Measurements from ENCODE around the gene SP2. TPM values are rescaled to one million over a fixed set of nuclear protein-coding genes. Genes with fewer than 3 reads are reported as not detected.

SP2 gene
- 16.9 and 22.0 TPM in 2 replicates for total RNA-seq (ENCODE audit: low replicate concordance)
- long read RNA-seq: 0 reads

DNA sequence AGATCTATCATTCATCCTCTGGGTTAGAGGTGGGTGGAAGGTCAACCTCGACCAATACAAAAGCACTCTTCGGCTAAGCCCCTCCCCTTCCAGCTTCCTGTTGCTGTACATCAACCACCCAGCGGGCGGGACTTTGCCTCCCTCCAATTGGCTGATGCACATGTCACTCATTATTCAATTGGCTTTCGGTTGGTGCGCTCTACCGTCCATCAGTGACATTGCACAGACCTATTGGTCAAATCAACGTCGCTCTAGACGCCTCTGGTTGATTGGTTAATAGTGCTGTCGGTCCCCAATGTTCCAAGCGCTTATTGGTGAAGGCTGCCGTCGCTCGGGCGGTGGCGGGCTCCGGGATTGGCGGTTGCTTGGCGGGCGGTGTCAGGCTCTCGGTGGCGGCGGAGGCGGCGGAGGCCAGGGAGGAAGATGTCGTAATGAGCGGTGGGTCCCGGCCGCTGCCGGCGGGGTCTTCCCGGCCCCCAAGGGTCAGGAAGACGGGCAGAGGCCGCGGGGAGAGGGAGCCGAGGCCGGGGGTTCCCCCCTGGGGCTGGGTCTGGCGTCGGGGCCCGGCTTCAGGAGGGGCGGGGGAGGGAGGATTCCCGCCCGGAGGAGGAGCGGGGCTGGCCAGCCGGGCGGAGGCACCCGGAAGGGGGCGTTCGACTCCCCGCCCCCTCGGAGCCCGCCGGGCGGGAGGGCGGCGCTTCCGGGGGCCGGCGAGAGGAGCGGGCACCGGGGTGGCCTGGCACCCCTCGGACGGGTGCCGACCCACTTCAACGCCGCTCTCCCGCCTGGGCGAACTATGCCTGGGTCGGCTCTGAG lies at the start of gene SP2:
Gene SP2, plus strand, starts transcription at position 381 of the 816 bp plus-strand sequence. Its CDS starts 51 bp downstream, at position 432.
- peak; percentile 100 for DNase-seq (ENCODE audit: extremely low spot score, unreplicated experiment)
- Mint-ChIP-seq H3K4me3 (peak within 1 kb of the TSS; percentile 96), H3K4me1 (ENCODE audit: unreplicated experiment) (peaks cover 25% of the 10 kb centered on the region), H3K27ac (peak within 1 kb of the TSS; percentile 97), H3K27me3 (no peaks in the 10 kb centered on the region), H3K36me3 (peaks cover 6% of the 10 kb centered on the region), H3K9me3 (no peaks in the 10 kb centered on the region)
- TF ChIP-seq CTCF (conservative IDR thresholded peaks at IDR 0.05): peak; percentile 27

GRCh38 chr17:47846716-47847340 lies 49.2 kb upstream of the SP2 start:
- peak overlapping the region; percentile 82 for H3K4me3 Mint-ChIP-seq
- H3K9me3 Mint-ChIP-seq: no peaks in the 10 kb centered on the region
- no peak overlapping the region for H3K27ac Mint-ChIP-seq
- peaks cover 71% of the 10 kb centered on the region for H3K27me3 Mint-ChIP-seq
- no peak for TF ChIP-seq CTCF (conservative IDR thresholded peaks at IDR 0.05)
- no peaks in the 10 kb centered on the region for H3K36me3 Mint-ChIP-seq
- peaks cover 10% of the 10 kb centered on the region for H3K4me1 Mint-ChIP-seq (ENCODE audit: unreplicated experiment)
- DNase-seq (ENCODE audit: extremely low spot score, unreplicated experiment): no peak

DNA sequence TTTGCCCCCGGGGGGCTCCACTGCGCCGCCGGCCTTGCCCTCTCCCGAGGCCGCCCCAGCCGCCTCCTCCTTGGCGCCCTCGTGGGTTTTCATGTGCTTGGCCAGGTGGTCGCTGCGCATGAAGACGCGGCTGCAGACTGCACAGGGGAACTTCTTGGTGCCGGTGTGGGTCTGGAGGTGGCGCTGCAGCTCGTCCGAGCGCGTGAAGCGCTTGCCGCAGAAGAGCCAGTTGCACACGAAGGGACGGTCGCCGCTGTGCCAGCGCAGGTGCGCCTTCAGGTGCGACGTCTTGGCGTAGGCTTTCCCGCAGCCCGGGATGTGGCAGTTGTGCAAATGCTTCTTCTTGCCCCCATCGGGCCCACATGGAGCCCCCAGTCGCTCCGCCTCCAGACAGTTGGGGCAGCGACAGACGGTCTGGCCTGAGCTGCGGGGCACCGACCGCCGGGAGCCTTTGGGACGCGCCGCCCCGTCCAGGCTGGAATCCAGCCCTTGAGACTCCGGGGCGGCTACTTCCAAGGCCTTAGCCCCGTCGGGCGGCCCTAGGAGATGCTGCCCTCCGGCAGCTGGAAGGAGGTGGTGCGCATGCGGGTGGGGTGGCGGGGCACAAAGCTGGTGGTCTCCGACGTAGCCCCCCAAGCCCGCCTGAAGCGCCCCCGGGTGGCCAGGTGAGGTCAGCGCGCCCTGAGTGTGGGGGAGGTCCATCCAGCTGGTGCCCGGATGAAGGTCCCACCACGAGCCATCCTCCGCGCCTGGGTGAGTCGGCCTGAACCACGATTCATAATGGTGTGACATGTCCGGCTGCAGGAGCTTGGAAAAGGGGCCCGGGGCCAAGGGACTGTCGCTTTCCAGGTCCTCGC lies 48.5 kb upstream of the SP2 start:
- H3K4me3 Mint-ChIP-seq: peak overlapping the region; percentile 91
- DNase-seq (ENCODE audit: extremely low spot score, unreplicated experiment): no peak
- TF ChIP-seq CTCF (conservative IDR thresholded peaks at IDR 0.05): peak; percentile 42

GRCh38 chr17:47848198-47848513 lies 47.9 kb upstream of the SP2 start:
- H3K27me3 Mint-ChIP-seq: peaks cover 81% of the 10 kb centered on the region
- no peak overlapping the region for H3K27ac Mint-ChIP-seq
- H3K4me1 Mint-ChIP-seq (ENCODE audit: unreplicated experiment): peaks cover 11% of the 10 kb centered on the region
- H3K4me3 Mint-ChIP-seq: peak overlapping the region; percentile 91
- no peak for TF ChIP-seq CTCF (conservative IDR thresholded peaks at IDR 0.05)
- no peaks in the 10 kb centered on the region for H3K36me3 Mint-ChIP-seq
- no peak for DNase-seq (ENCODE audit: extremely low spot score, unreplicated experiment)
- no peaks in the 10 kb centered on the region for H3K9me3 Mint-ChIP-seq

More for the DNA sequence above, 48.5 kb upstream of the SP2 start:
- H3K27me3 Mint-ChIP-seq: peaks cover 78% of the 10 kb centered on the region
- H3K9me3 Mint-ChIP-seq: no peaks in the 10 kb centered on the region
- H3K4me1 Mint-ChIP-seq (ENCODE audit: unreplicated experiment): peaks cover 15% of the 10 kb centered on the region
- H3K36me3 Mint-ChIP-seq: no peaks in the 10 kb centered on the region
- H3K27ac Mint-ChIP-seq: no peak overlapping the region

DNA sequence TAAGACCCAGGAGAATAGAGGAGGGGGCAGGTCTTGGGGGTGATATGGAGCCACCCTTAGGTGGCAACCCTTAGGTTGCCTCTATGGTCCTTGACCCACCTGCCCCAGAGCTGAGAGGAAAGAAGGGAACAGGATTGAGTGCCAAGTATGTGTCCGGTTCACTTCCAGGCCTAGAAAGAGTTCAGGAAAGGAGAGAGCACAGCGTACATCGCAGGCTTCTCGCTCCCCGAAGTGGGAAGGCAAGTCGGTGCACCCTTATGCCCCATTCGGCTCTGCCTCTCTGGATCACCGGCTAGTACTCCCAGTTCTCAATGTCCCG lies 45.7 kb upstream of the SP2 start:
- DNase-seq (ENCODE audit: extremely low spot score, unreplicated experiment): no peak
- Mint-ChIP-seq H3K36me3 (no peaks in the 10 kb centered on the region), H3K4me1 (ENCODE audit: unreplicated experiment) (peaks cover 9% of the 10 kb centered on the region), H3K9me3 (no peaks in the 10 kb centered on the region), H3K4me3 (peak overlapping the region; percentile 91), H3K27ac (peak overlapping the region; percentile 64), H3K27me3 (peaks cover 90% of the 10 kb centered on the region)
- TF ChIP-seq CTCF (conservative IDR thresholded peaks at IDR 0.05): no peak

All from type B pancreatic cell (in vitro differentiated cells).